KMS-11 (cell line): Measurements from ENCODE around the gene DYRK1A.

Source experiments
- H2AFZ ChIP-seq: fragments of 200-600 bp; sonication (generic); 2 replicates; pipeline ENCODE4 v1.6.1; 2016; ENCODE audit warnings: antibody characterized with exemption, mixed run types, low read depth
- H3K27ac ChIP-seq: fragments of 200-600 bp; sonication (generic); 2 replicates; pipeline ENCODE4 v1.6.1; 2016; ENCODE audit warnings: mild to moderate bottlenecking, mixed run types
- H3K27me3 ChIP-seq: fragments of 200-600 bp; sonication (generic); 2 replicates; pipeline ENCODE4 v1.6.1; 2017; ENCODE audit warnings: mild to moderate bottlenecking, low read depth, mixed run types, moderate library complexity; ENCODE audit not compliant: insufficient read depth
- H3K36me3 ChIP-seq: fragments of 200-600 bp; sonication (generic); 2 replicates; pipeline ENCODE4 v1.6.1; 2017; ENCODE audit warnings: mild to moderate bottlenecking, mixed run types; ENCODE audit not compliant: insufficient read depth
- H3K4me1 ChIP-seq: fragments of 200-600 bp; sonication (generic); 2 replicates; pipeline ENCODE4 v1.6.1; 2016; ENCODE audit warnings: mild to moderate bottlenecking, low read depth, mixed run types; ENCODE audit not compliant: poor library complexity, severe bottlenecking
- H3K4me2 ChIP-seq: fragments of 200-600 bp; sonication (generic); 2 replicates; pipeline ENCODE4 v1.7.0; 2016; ENCODE audit warnings: mild to moderate bottlenecking, mixed run types
- H3K4me3 ChIP-seq: fragments of 200-600 bp; sonication (generic); IDR thresholded peaks from 2 replicates; pipeline ENCODE4 v1.6.1; 2017; ENCODE audit warnings: low read depth, low read length, mixed read lengths; ENCODE audit not compliant: insufficient read depth
- H3K79me2 ChIP-seq: fragments of 200-600 bp; sonication (generic); 2 replicates; pipeline ENCODE4 v1.6.1; 2016; ENCODE audit warnings: low read depth, mixed run types; ENCODE audit not compliant: insufficient read depth
- H3K9ac ChIP-seq: fragments of 200-600 bp; sonication (generic); 2 replicates; pipeline ENCODE4 v1.6.1; 2016; ENCODE audit warnings: mild to moderate bottlenecking, mixed run types
- H4K20me1 ChIP-seq: fragments of 200-600 bp; sonication (generic); 2 replicates; pipeline ENCODE4 v1.6.1; 2016; ENCODE audit warnings: mild to moderate bottlenecking, mixed run types; ENCODE audit not compliant: insufficient read depth
- CTCF ChIP-seq: fragments of 200-600 bp; sonication (generic); conservative IDR thresholded peaks from 2 replicates; pipeline ENCODE4 v1.6.1; 2017; ENCODE audit warnings: low read depth, mild to moderate bottlenecking, antibody characterized with exemption, low read length, moderate library complexity, mixed read lengths

DYRK1A gene

GRCh38 chr21:37389456-37389855 lies 22.9 kb downstream of the DYRK1A start:
- H2AFZ ChIP-seq = no peak overlapping the region
- H3K9ac ChIP-seq = no peak overlapping the region
- peaks cover 43% of the 10 kb centered on the region for H3K4me1 ChIP-seq
- H3K4me2 ChIP-seq = no peak overlapping the region
- no peak overlapping the region for H3K4me3 ChIP-seq
- no peak for TF ChIP-seq CTCF
- H3K79me2 ChIP-seq = peaks cover 90% of the 10 kb centered on the region
- H3K27ac ChIP-seq = no peak overlapping the region
- H4K20me1 ChIP-seq = peaks cover 23% of the 10 kb centered on the region
- H3K36me3 ChIP-seq = no peaks in the 10 kb centered on the region
- H3K27me3 ChIP-seq = no peaks in the 10 kb centered on the region

- TF ChIP-seq CTCF = no peak
- H3K27ac ChIP-seq = no peak overlapping the region
- no peaks in the 10 kb centered on the region for H3K27me3 ChIP-seq
- no peak overlapping the region for H3K4me3 ChIP-seq
- no peak overlapping the region for H2AFZ ChIP-seq
- no peak overlapping the region for H3K4me2 ChIP-seq
- H4K20me1 ChIP-seq = peaks cover 23% of the 10 kb centered on the region
- H3K9ac ChIP-seq = no peak overlapping the region
- peaks cover 21% of the 10 kb centered on the region for H3K4me1 ChIP-seq
- H3K79me2 ChIP-seq = peaks cover 98% of the 10 kb centered on the region
- no peaks in the 10 kb centered on the region for H3K36me3 ChIP-seq
Measured at GRCh38 chr21:37391666-37392065, 25.1 kb downstream of the DYRK1A start.

- Histone ChIP-seq H3K4me2 (no peak overlapping the region), H3K27ac (no peak overlapping the region), H4K20me1 (peaks cover 23% of the 10 kb centered on the region), H3K4me1 (peaks cover 13% of the 10 kb centered on the region), H2AFZ (no peak overlapping the region), H3K9ac (no peak overlapping the region), H3K4me3 (no peak overlapping the region), H3K79me2 (peaks cover 98% of the 10 kb centered on the region), H3K27me3 (no peaks in the 10 kb centered on the region), H3K36me3 (no peaks in the 10 kb centered on the region)
- no peak for TF ChIP-seq CTCF
Measured at GRCh38 chr21:37392441-37392840, 25.9 kb downstream of the DYRK1A start.

GRCh38 chr21:37393030-37393429 lies 26.5 kb downstream of the DYRK1A start:
- Histone ChIP-seq H3K27ac (no peak overlapping the region), H3K79me2 (peaks cover 96% of the 10 kb centered on the region), H3K9ac (no peak overlapping the region), H2AFZ (no peak overlapping the region), H3K27me3 (no peaks in the 10 kb centered on the region), H3K4me1 (peaks cover 10% of the 10 kb centered on the region), H3K4me3 (no peak overlapping the region), H3K36me3 (no peaks in the 10 kb centered on the region), H3K4me2 (no peak overlapping the region), H4K20me1 (peaks cover 23% of the 10 kb centered on the region)
- TF ChIP-seq CTCF = no peak
